Mammary epithelial cell (primary cell): ENCODE data around the gene HBQ1.

Experiments used
- CTCF ChIP-seq, 2 donors: IDR thresholded peaks in 1 of 2; conservative IDR thresholded peaks in 1 of 2; 2 replicates each; pipeline ENCODE4 v1.5.1; 2011 to 2012; ENCODE audit warnings: inconsistent platforms in 2 of 2, low read length in 2 of 2, mild to moderate bottlenecking in 2 of 2, control low read depth in 1 of 2, low read depth in 1 of 2; ENCODE audit not compliant: insufficient read depth in 1 of 2; ENCODE audit errors: extremely low read depth in 1 of 2
- EZH2 ChIP-seq: IDR thresholded peaks from 2 replicates; pipeline ENCODE4 v1.6.1; 2012; ENCODE audit warnings: low read length, inconsistent platforms, borderline replicate concordance

- no peak for TF ChIP-seq CTCF (conservative IDR thresholded peaks at IDR 0.05 in 1 of 2, IDR thresholded peaks at IDR 0.05 in 1 of 2; ENCODE audit: extremely low read depth in 1 of 2, insufficient read depth in 1 of 2, low read depth in 1 of 2, low read length in 2 of 2)
- TF ChIP-seq EZH2 = no peak
Measured at GRCh38 chr16:175011-175949, 5.0 kb upstream of the HBQ1 start.
